HG03039 (cell line): ENCODE measurements around the gene ALKBH8.
"Not testable (repeated sequence)": the region's sequence is repeated elsewhere in the genome, so short reads cannot be mapped to it uniquely, and the experiment has no call there.

ENCODE experiments used
- ATAC-seq: cut with Tn5 transposase; IDR thresholded peaks from one replicate; pipeline ENCODE4 v1.9.1; 2021; ENCODE audit warnings: mild to moderate bottlenecking, moderate library complexity; ENCODE audit not compliant: unreplicated experiment

The ALKBH8 gene

GRCh38 chr11:107508201-107508857 is 57.2 kb downstream of the ALKBH8 start:
- ATAC-seq, result no peak

DNA sequence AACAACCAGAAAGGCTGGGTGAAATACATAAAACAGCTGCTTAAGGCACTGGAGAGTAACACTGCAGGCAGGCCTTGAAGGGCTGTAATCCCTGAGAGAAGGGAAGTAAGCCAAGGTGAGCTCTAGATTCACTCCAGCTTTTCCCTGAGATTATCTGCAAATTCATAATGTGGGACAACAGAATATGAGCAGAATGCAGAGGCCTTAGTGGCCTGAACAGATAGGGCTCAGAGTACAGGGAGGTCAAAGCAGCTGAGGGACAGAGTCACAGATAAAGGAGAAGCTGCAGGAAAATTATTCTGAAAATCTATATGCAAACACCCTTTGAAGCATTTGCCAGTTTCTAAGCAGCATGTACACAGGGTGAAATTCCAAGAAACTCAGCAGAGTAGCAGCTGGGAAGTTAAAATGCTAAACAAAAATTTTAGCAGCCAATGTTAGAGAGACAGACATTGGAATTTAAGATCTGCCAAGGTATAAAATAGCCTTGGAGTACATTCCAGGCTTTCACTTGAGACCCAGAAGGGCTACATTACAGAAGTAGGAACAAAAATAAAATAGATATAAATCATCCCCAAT is 59.8 kb downstream of the ALKBH8 start:
- no peak for ATAC-seq

DNA sequence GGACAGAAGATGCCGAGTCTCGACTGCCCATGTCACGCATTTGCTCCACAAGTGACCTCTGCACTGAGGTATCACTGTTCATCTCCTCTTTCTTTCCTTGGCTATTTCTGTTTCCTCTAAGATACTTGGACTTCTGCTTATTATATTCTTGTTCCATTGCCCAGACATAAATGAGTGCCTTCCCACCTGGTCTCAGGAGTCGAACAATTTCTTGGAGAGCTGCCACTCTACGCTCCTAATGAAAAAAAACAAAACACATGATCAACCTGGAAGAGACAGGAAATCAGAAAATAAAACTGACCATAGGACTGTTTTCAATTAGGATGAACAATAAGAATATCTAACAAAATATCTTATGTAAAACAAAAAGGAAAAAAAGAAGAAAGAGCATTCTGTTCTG is 60.6 kb downstream of the ALKBH8 start:
- ATAC-seq, result no peak

DNA sequence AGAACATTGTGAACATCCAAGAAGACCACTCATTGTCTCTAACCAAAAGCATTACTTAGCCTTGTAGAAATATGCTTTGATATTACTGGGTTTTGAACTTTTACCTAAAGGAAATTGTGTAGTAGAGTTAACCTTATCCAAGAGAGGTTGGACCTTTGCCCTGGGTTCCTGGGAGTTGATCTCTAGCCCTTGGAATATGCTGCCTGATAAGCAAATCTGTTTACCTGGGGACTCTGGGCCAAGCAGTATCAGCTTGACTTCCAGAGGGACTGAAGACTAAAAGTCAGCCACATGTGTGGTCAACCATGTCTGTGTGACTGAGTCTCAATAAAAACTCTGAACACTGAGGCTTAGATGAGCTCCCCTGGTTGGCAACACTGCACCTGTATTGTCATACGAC is 63.8 kb downstream of the ALKBH8 start:
- no peak for ATAC-seq

GRCh38 chr11:107497371-107497770 is 68.2 kb downstream of the ALKBH8 start:
- ATAC-seq, result not testable (repeated sequence)

- ATAC-seq, result no peak
These were observed 69.5 kb downstream of the ALKBH8 start for GRCh38 chr11:107496011-107496410.

DNA sequence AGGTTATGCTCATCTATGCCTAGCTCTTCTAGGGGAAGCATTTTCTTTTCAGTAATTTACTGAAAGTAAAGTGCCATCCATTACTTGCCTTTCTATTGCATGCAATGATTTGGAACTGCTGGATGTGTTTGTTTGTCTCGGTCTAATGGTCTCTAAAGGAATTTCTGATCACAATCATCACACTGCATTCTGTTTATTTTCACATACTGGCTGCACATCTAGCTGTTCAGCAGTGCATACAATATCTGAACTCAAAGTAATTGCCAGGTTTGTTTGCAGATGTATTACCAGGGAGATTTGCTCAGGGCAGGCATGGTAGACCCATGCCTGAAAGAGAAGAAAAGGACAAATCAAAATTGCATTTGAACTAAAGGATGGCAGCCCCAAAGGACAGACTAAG is 71.5 kb downstream of the ALKBH8 start:
- ATAC-seq, result no peak

DNA sequence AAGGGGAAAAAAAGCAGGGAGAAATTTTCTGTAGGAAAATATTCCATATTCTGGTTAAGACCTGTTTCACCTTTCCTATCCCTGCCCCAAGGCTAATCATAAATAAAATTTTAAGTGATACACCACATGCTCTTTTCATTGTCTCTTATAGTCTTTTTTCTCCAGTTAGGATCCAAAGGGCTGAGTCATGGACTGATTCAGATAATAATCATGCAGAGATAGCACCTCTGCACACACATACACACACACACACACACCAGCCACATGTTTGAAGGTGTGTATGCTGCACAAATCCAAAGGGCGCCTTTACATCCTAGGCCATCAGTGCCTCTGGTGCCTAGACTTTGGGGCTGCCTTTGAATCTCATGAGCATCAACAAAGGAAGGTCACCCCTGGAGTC is 72.4 kb downstream of the ALKBH8 start:
- no peak for ATAC-seq

- no peak for ATAC-seq
These were observed 74.7 kb downstream of the ALKBH8 start for GRCh38 chr11:107490836-107491235.

- no peak for ATAC-seq
These were observed 83.3 kb downstream of the ALKBH8 start for GRCh38 chr11:107482234-107482633.

DNA sequence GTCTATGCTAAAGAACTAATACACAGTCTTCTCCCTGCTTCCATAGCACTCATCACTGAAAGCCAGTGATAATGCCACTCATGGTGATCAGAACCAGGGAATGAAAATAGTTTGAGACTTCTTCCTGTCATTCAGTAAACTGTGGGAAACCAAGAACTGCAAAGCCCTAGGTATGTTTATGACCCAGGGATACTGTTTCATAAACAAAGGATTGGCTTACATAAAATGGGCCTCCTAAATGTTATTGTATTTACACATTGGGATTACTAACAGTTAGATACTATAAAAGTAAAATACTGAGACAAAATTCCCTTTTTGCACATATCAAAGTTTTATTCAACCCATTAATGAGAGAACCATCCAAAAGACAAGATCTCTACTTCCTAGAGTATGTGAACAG is 86.6 kb downstream of the ALKBH8 start:
- no peak for ATAC-seq

GRCh38 chr11:107477820-107478219 is 87.7 kb downstream of the ALKBH8 start:
- ATAC-seq, result no peak

- ATAC-seq, result no peak
These were observed 91.7 kb downstream of the ALKBH8 start for GRCh38 chr11:107473792-107474191.

DNA sequence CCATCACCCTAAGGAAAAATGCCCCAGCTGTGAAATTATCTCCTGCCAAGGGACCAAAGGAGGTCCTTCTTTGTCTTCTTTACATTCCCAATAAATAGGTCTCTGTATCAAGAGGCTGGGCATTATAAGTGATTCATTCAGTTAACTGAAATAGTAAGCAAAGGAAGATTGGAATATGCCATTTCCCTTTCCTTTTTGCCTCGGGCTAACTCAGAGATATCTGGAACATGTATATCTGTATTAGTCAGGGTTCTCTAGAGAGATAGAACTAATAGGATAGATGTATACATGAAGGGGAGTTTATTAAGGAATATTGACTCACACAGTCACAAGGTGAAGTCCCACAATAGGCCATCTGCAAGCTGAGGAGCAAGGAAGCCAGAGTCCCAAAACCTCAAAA is 92.6 kb downstream of the ALKBH8 start:
- no peak for ATAC-seq

DNA sequence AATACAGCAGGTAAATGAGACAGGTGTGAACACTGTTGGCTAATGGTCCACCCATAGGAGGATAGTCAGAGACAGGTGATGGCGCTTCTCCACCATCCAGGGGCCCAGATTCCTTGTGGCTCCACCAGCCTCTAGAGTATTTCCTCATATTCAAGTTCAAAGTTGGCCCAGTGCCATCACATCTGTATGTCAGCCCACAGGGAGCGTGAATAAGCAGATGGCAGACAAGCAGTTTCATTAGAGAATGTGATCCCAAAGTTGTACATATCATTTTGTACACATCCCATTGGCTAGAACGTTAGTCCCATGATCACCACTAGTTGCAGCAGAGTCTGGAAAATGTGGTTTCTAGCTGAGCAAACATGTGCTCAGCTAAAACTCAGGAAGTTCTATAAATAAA is 96.9 kb downstream of the ALKBH8 start:
- ATAC-seq, result no peak

GRCh38 chr11:107467696-107468095 is 97.8 kb downstream of the ALKBH8 start:
- ATAC-seq, result no peak

DNA sequence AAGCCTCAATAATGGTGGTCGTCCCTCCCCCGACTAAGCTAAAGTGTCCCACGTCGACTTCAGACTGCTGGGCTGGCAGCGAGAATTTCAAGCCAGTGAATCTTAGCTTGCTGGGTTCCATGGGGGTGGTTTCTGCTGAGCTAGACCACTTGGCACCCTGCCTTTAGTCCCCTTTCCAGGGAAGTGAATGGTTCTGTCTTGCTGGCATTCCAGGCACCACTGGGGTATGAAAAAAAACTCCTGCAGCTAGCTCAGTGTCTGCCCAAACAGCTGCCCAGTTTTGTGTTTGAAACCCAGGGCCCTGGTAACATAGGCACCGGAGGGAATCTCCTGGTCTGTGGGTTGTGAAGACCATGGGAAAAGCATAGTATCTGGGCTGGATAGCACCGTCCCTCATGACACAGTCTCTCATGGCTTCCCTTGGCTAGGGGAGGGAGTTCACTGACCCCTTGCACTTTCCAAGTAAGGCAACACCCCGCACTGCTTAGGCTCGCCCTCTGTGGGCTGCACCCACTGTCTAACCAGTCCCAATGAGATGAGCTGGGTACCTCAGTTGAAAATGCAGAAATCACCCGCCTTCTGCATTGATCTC is 99.2 kb downstream of the ALKBH8 start:
- ATAC-seq, result not testable (repeated sequence)

DNA sequence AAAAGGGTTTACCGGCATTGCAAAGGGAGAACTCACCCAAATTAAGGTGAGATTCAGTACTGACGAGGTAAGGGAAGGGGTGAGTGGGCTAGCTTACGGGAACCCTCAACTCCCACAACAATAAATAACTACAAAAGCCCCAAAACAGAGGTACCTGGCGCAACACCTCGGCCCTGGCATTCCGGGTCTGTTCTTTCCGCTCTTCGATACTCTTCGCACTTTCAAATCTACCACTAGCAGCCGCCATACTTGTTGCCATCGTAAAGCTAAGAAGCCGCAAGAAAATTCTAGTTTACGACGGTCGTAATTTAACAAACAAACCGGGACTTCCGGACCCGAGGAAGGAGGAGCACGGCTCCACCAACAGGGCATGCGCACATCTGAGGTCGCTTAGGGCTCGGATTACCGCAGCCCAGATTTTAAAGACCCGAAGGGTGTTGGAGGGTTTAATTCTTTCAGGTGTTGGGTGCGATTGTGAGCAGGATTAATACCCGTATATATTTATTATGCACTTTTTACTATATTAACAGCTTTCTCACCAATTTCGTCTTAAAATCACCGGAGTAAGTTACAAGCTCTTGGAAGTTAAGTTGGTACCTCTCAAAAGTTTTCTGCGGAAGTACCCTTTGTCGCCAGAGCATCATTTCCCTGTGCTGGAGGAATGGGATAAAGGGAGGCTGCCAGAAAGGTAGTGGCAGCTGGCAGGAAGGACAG is 107.8 kb downstream of the ALKBH8 start, which contains the start of gene CWF19L2:
Gene CWF19L2, minus strand, starts transcription at position 268 of the 714 bp plus-strand sequence. Its CDS starts 9 bp downstream, at position 259.
- peak; percentile 97 for ATAC-seq

DNA sequence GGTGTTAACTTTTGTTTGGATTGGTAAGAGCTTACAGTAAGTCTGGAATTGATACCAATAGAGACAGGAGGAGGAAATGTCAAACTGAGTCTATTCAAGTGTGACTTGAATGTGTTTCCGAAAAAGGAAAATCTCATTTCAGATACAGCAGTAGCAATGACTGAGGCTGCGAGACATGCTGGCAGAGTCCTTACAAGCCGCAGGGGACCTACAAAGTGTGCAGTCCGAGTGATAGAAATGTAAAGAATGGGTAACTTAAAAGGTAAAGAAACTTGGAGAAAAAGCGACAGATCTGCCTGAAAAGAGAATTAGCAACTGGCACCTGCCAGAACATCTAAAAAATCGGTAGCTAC is 108.4 kb downstream of the ALKBH8 start:
- peak; percentile 26 for ATAC-seq

DNA sequence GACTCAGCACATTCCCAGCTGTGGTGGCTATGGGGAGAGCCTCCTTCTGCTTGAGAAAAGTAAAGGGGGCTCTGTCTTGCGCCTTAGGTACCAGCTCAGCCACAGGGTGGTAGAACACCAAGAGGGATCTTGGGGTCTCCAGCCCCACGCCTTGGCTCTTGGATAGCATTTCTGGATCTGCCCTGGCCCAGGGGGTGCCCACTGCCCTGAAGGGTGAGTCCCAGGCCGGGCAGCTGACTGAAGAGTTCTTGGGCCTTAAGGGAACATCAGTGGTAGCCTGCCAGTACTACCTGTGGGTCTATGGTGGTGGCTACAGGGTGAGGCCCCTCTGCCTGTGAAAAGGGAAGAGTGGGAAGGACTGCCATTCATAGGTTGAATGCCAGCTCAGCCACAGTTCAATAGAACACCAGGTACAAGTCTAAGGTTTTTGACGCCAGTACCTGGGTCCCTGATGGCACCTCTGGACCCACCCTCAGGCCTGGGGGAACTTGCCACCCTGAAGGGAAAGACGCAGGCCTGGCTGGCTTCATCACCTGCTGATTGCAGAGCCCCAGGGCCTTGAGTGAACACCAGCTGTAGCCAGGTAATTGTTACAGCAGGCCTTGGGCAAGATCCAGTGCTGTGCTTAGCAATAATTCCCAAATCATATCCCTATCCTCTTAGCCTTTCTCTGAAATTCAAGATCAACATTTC is 111.8 kb downstream of the ALKBH8 start:
- ATAC-seq, result no peak
